GM12873 (cell line): ENCODE data around the gene WDR44.
A peak's percentile ranks its signal among the peaks of the same experiment; 100 is the strongest.

ENCODE experiments used
- CTCF ChIP-seq: IDR thresholded peaks from 2 replicates; pipeline ENCODE4 v1.5.1; 2012; ENCODE audit warnings: low read depth, mild to moderate bottlenecking, moderate library complexity, low read length, control low read depth; ENCODE audit not compliant: insufficient read depth; ENCODE audit errors: missing control alignments

Gene WDR44

GRCh38 chrX:118345464-118346257 is at the start of gene WDR44:
WDR44 (plus strand) TSS chrX:118346106; CDS start chrX:118346504, 398 bp downstream.
- no peak for TF ChIP-seq CTCF

GRCh38 chrX:118315529-118315928 is 30.4 kb upstream of the WDR44 start:
- no peak for TF ChIP-seq CTCF

GRCh38 chrX:118324588-118324987 is 21.3 kb upstream of the WDR44 start:
- TF ChIP-seq CTCF: no peak

GRCh38 chrX:118325453-118325852 is 20.5 kb upstream of the WDR44 start:
- peak; percentile 46 for TF ChIP-seq CTCF

- TF ChIP-seq CTCF: no peak
These were observed 16.7 kb upstream of the WDR44 start for GRCh38 chrX:118329175-118329574.

- TF ChIP-seq CTCF: no peak
These were observed 8.2 kb upstream of the WDR44 start for GRCh38 chrX:118337687-118338086.

GRCh38 chrX:118338930-118339329 is 7.0 kb upstream of the WDR44 start:
- TF ChIP-seq CTCF: no peak
